H1 (cell line): ENCODE results near the gene DDX21. TPM values are rescaled to one million over a fixed set of nuclear protein-coding genes. Genes with fewer than 3 reads are reported as not detected.
"Not testable (repeated sequence)": the region's sequence is repeated elsewhere in the genome, so short reads cannot be mapped to it uniquely, and the experiment has no call there.

Source experiments
- CTCF ChIA-PET: fragments of 300-600 bp; sonication (Branson Sonifier 250); formaldehyde crosslinking; loops from one replicate; lab custom pipeline; 2021; ENCODE audit not compliant: partially characterized antibody; lab: Charles Lee
- POLR2A ChIA-PET: fragments of 300-600 bp; sonication (Branson Sonifier 250); formaldehyde crosslinking; loops from one replicate; lab custom pipeline; 2021; ENCODE audit warnings: inconsistent platforms; ENCODE audit not compliant: partially characterized antibody; lab: Charles Lee
- DNase-seq, 2 experiments: peaks; one replicate each; pipeline versions ENCODE4 v3.0.0 to v3.0.0-alpha.2; 2010 to 2022; ENCODE audit warnings: low spot score in 2 of 2, low read depth in 1 of 2, mixed read lengths in 1 of 2
- FAIRE-seq: peaks from 2 replicates; lab custom pipeline; 2011; peaks lifted over from hg19 to GRCh38; lab: Jason Lieb, UNC
- H2AFZ ChIP-seq: 2 replicates; pipeline ENCODE4 v1.8.1; 2012; ENCODE audit warnings: low read length, inconsistent platforms
- H2AK5ac ChIP-seq: 2 replicates; pipeline ENCODE4 v1.6.1; 2013; ENCODE audit warnings: low read depth, low read length
- H2BK120ac ChIP-seq: replicated peaks from 2 replicates; pipeline ENCODE3; 2013; ENCODE audit warnings: low read depth, low read length, inconsistent platforms
- H2BK12ac ChIP-seq: 2 replicates; pipeline ENCODE4 v1.6.1; 2013; ENCODE audit warnings: low read depth, low read length
- H2BK15ac ChIP-seq: 2 replicates; pipeline ENCODE4 v1.6.1; 2013; ENCODE audit warnings: low read length
- H2BK20ac ChIP-seq: 2 replicates; pipeline ENCODE4 v1.6.1; 2013; ENCODE audit warnings: low read length
- H2BK5ac ChIP-seq: 2 replicates; pipeline ENCODE4 v1.6.1; 2013; ENCODE audit warnings: low read depth, low read length
- H3K14ac ChIP-seq: 2 replicates; pipeline ENCODE4 v1.6.1; 2013; ENCODE audit warnings: inconsistent platforms; ENCODE audit not compliant: insufficient read length
- H3K18ac ChIP-seq: 2 replicates; pipeline ENCODE4 v1.6.1; 2013; ENCODE audit warnings: low read length; ENCODE audit errors: extremely low read depth
- H3K23ac ChIP-seq: 2 replicates; pipeline ENCODE4 v1.6.1; 2013; ENCODE audit warnings: inconsistent platforms; ENCODE audit not compliant: insufficient read length
- H3K23me2 ChIP-seq: 2 replicates; pipeline ENCODE4 v1.6.1; 2013; ENCODE audit warnings: low read depth, low read length
- H3K27ac ChIP-seq: 2 replicates; pipeline ENCODE4 v1.6.1; 2011; ENCODE audit warnings: low read depth, low read length, inconsistent platforms
- H3K27me3 ChIP-seq, 4 experiments: replicated peaks in 1 of 4; 1 replicate in 1 of 4; 2 replicates in 3 of 4; pipeline versions ENCODE4 v1.6.1 to v1.8.1; 2011 to 2013; ENCODE audit warnings: low read length in 3 of 4, mild to moderate bottlenecking in 3 of 4, inconsistent platforms in 2 of 4, mixed read lengths in 2 of 4, moderate library complexity in 1 of 4; ENCODE audit not compliant: control insufficient read depth in 3 of 4, insufficient read depth in 3 of 4; ENCODE audit errors: extremely low read depth in 1 of 4
- H3K36me3 ChIP-seq, 4 experiments: 2 replicates each; pipeline versions ENCODE4 v1.6.1 to v1.8.1; 2011 to 2013; ENCODE audit warnings: mild to moderate bottlenecking in 4 of 4, low read length in 3 of 4, moderate library complexity in 2 of 4, control low read depth in 1 of 4, inconsistent platforms in 1 of 4; ENCODE audit not compliant: insufficient read depth in 4 of 4, control insufficient read depth in 2 of 4
- H3K4ac ChIP-seq: replicated peaks from 2 replicates; pipeline ENCODE3; 2013; ENCODE audit warnings: low read length, low read depth, mixed read lengths, inconsistent platforms; ENCODE audit not compliant: insufficient read length
- H3K4me1 ChIP-seq, 4 experiments: replicated peaks in 1 of 4; 1 replicate in 1 of 4; 2 replicates in 3 of 4; pipeline versions ENCODE4 v1.6.1 to v1.8.1; 2011 to 2013; ENCODE audit warnings: low read length in 3 of 4, inconsistent platforms in 2 of 4, mixed read lengths in 1 of 4; ENCODE audit not compliant: insufficient read depth in 4 of 4, control insufficient read depth in 3 of 4
- H3K4me2 ChIP-seq, 2 experiments: 2 replicates each; pipeline versions ENCODE4 v1.6.1 to v1.8.1; 2011 to 2013; ENCODE audit warnings: low read depth in 2 of 2, low read length in 2 of 2, control low read depth in 1 of 2, inconsistent platforms in 1 of 2, mild to moderate bottlenecking in 1 of 2; ENCODE audit not compliant: insufficient read depth in 1 of 2
- H3K4me3 ChIP-seq, 4 experiments: fragments of 200-600, 300-600 bp in 1 of 4; sonication (generic), shearing (Covaris generic), sonication (Bioruptor Twin) in 1 of 4; 2 replicates each; pipeline versions ENCODE4 v1.5.1 to v1.8.1; 2011 to 2016; ENCODE audit warnings: low read length in 4 of 4, low read depth in 3 of 4, control low read depth in 2 of 4, inconsistent platforms in 2 of 4, mild to moderate bottlenecking in 2 of 4, mixed read lengths in 1 of 4, moderate library complexity in 1 of 4; ENCODE audit not compliant: insufficient read depth in 2 of 4; ENCODE audit errors: extremely low read depth in 1 of 4
- H3K56ac ChIP-seq: replicated peaks from 2 replicates; pipeline ENCODE3; 2013; ENCODE audit warnings: low read depth, mild to moderate bottlenecking, mixed read lengths, low read length, inconsistent platforms; ENCODE audit not compliant: insufficient read length
- H3K79me1 ChIP-seq: 2 replicates; pipeline ENCODE4 v1.6.1; 2013; ENCODE audit warnings: low read depth, low read length, control low read depth
- H3K79me2 ChIP-seq, 2 experiments: 2 replicates each; pipeline versions ENCODE4 v1.6.1 to v1.8.1; 2012 to 2013; ENCODE audit warnings: low read length in 2 of 2, mild to moderate bottlenecking in 2 of 2, inconsistent platforms in 1 of 2; ENCODE audit not compliant: insufficient read depth in 2 of 2, control insufficient read depth in 1 of 2
- H3K9ac ChIP-seq, 4 experiments: replicated peaks in 1 of 4; 1 replicate in 1 of 4; 2 replicates in 3 of 4; pipeline versions ENCODE4 v1.6.1 to v1.8.1; 2011 to 2013; ENCODE audit warnings: low read depth in 3 of 4, low read length in 3 of 4, control low read depth in 2 of 4, mild to moderate bottlenecking in 2 of 4, moderate library complexity in 2 of 4, inconsistent platforms in 1 of 4; ENCODE audit errors: extremely low read depth in 1 of 4
- H3K9me3 ChIP-seq, 2 experiments: 2 replicates each; pipeline versions ENCODE4 v1.6.1 to v1.8.1; 2012 to 2013; ENCODE audit warnings: mild to moderate bottlenecking in 2 of 2, moderate library complexity in 2 of 2, control low read depth in 1 of 2, inconsistent platforms in 1 of 2, low read depth in 1 of 2, low read length in 1 of 2, mixed read lengths in 1 of 2; ENCODE audit not compliant: insufficient read depth in 2 of 2
- H4K20me1 ChIP-seq, 2 experiments: replicated peaks in 1 of 2; 2 replicates each; pipeline versions ENCODE3 to v1.8.1; 2011 to 2013; ENCODE audit warnings: inconsistent platforms in 2 of 2, low read length in 2 of 2, mild to moderate bottlenecking in 1 of 2; ENCODE audit not compliant: insufficient read depth in 2 of 2, control insufficient read depth in 1 of 2
- H4K5ac ChIP-seq: 2 replicates; pipeline ENCODE4 v1.6.1; 2013; ENCODE audit warnings: low read length, low read depth, mixed read lengths, inconsistent platforms; ENCODE audit not compliant: insufficient read length
- H4K8ac ChIP-seq: 2 replicates; pipeline ENCODE4 v1.8.0; 2013; ENCODE audit warnings: mild to moderate bottlenecking, moderate library complexity, low read length, inconsistent platforms; ENCODE audit not compliant: insufficient read depth; ENCODE audit errors: extremely low read depth
- H4K91ac ChIP-seq: replicated peaks from 2 replicates; pipeline ENCODE3; 2013; ENCODE audit warnings: low read length, mixed read lengths, inconsistent platforms; ENCODE audit not compliant: insufficient read length
- WGBS, 2 experiments: shearing (Covaris generic) in 1 of 2; methylation state at CpG; one replicate each; pipeline versions ENCODE4 v1.1.6 to v1.1.7; 2013 to 2015; ENCODE audit warnings: low lambda C conversion rate in 2 of 2, mixed read lengths in 2 of 2, inconsistent platforms in 1 of 2, low coverage in 1 of 2, missing lambda C conversion rate in 1 of 2; ENCODE audit not compliant: insufficient replicate concordance in 2 of 2, insufficient coverage in 1 of 2, insufficient read length in 1 of 2; ENCODE audit errors: extremely low coverage in 1 of 2, missing lambda C conversion rate in 1 of 2; 5-methylcytosine and 5-hydroxymethylcytosine counted together
- polyA plus RNA-seq, 7 experiments: library from polyadenylated mRNA; depleted of rRNA in 3 of 7; stranded (reverse) in 5 of 7; unstranded in 2 of 7; fragments of >200 nt in 5 of 7; fragments of 200-250 nt in 2 of 7; gene quantifications; 1 replicate in 5 of 7; 2 replicates in 1 of 7; 4 replicates in 1 of 7; pipeline versions ENCODE4 v1.2.1 to v1.2.3, GENCODE V29; 2011 to 2013; ENCODE audit warnings: missing spikeins in 2 of 7, mixed read lengths in 2 of 7
- total RNA-seq: library from RNA; stranded (reverse); fragmentation: NEBNext Ultra II Directional; extraction: Animal tissue kit (Norgen Biotek cat#: 25700); gene quantifications from 2 replicates; pipeline ENCODE4 v1.2.1, GENCODE V29; 2021

Gene DDX21
- total and polyA plus RNA-seq, 2 of the 8 experiments (the other 6 are each of a cell fraction or from before 2014, with no cell fraction given): 67.0 to 195 TPM

GRCh38 chr10:68975936-68976473, 20.0 kb downstream of the DDX21 start:
- not testable (repeated sequence) for H4K91ac ChIP-seq, H2AK5ac ChIP-seq, H3K23me2 ChIP-seq, H3K4me1 ChIP-seq, H2BK15ac ChIP-seq, H3K4me2 ChIP-seq, H3K9ac ChIP-seq, H3K27me3 ChIP-seq, H3K79me2 ChIP-seq, DNase-seq, H3K4me3 ChIP-seq, H4K20me1 ChIP-seq, H2BK20ac ChIP-seq, H3K9me3 ChIP-seq, H2BK5ac ChIP-seq, H2BK12ac ChIP-seq, H3K27ac ChIP-seq, H3K23ac ChIP-seq, H3K56ac ChIP-seq, H3K14ac ChIP-seq, H4K5ac ChIP-seq, H2BK120ac ChIP-seq, H3K18ac ChIP-seq, H3K4ac ChIP-seq, H2AFZ ChIP-seq, H4K8ac ChIP-seq, H3K79me1 ChIP-seq, FAIRE-seq
- WGBS, 2 experiments: 78% methylated on average over 3 of the region's 5 CpGs; no CpG with 5 or more reads in 1 of the 2 experiments
- H3K36me3 ChIP-seq: peaks cover 39 to 98% (median 81%) of the 10 kb centered on the region in 4 experiments
- CTCF ChIA-PET: interaction anchor here (0.7 kb wide), 1 partner anchor 89 kb away, joined by 3 read pairs; no protein-coding TSS in a partner anchor
- POLR2A ChIA-PET: interaction anchor here (0.6 to 1.7 kb wide), 5 partner anchors 8 to 203 kb away, joined by 3 to 5 read pairs (median 3); partner anchors contain the start of gene DDX21

- not testable (repeated sequence) for H4K8ac ChIP-seq, H3K27me3 ChIP-seq, DNase-seq, H4K5ac ChIP-seq, H3K4me1 ChIP-seq, H3K56ac ChIP-seq, H3K14ac ChIP-seq, H3K4me3 ChIP-seq, H2BK15ac ChIP-seq, H2BK120ac ChIP-seq, FAIRE-seq, H2BK5ac ChIP-seq, H4K91ac ChIP-seq, H4K20me1 ChIP-seq, H3K79me2 ChIP-seq, H3K23ac ChIP-seq, H2BK12ac ChIP-seq, H2BK20ac ChIP-seq, H3K27ac ChIP-seq, H3K4me2 ChIP-seq, H2AFZ ChIP-seq, H3K9ac ChIP-seq, H2AK5ac ChIP-seq, H3K18ac ChIP-seq, H3K4ac ChIP-seq, H3K79me1 ChIP-seq, H3K23me2 ChIP-seq, H3K9me3 ChIP-seq
- ChIA-PET POLR2A (interaction anchor here (1.7 to 11.6 kb wide), 3 partner anchors 10 to 24 kb away, joined by 4 to 91 read pairs (median 11); partner anchors contain the start of gene DDX21), CTCF (interaction anchor here (0.6 to 1.5 kb wide), 2 partner anchors 10 to 50 kb away, joined by 3 to 4 read pairs; no protein-coding TSS in a partner anchor)
- 96% methylated on average over 6 of the region's 6 CpGs; no CpG with 5 or more reads in 1 of the 2 experiments for WGBS, 2 experiments
- peaks cover 35 to 91% (median 69%) of the 10 kb centered on the region in 4 experiments for H3K36me3 ChIP-seq
These were observed 23.8 kb downstream of the DDX21 start for GRCh38 chr10:68979738-68980137.
